Stimulated activated effector memory CD8-positive, alpha-beta T cell treated with anti-CD3 and anti-CD28 coated beads, Interleukin-12 subunit alpha, Interleukin-12 subunit beta, amount 100 ng/mL, for 72 hours (primary cell): ENCODE data around the gene SH3BP5.

ENCODE experiments used
- ATAC-seq: fragments of 150-1000 bp; cut with Tn5 transposase; 2 replicates; pipeline ENCODE4 v1.10.0; 2021
- DNase-seq, 2 donors: peaks; one replicate each; pipeline ENCODE4 v3.0.0; 2021 to 2022; ENCODE audit warnings: low spot score in 2 of 2
- H3K27ac Mint-ChIP-seq: one replicate; pipeline ENCODE4 v1.8.0; 2022; ENCODE audit warnings: mild to moderate bottlenecking, mixed read lengths
- H3K36me3 Mint-ChIP-seq: one replicate; pipeline ENCODE4 v1.8.0; 2022; ENCODE audit warnings: mild to moderate bottlenecking, mixed read lengths
- H3K4me1 Mint-ChIP-seq: one replicate; pipeline ENCODE4 v1.8.0; 2022; ENCODE audit warnings: mixed read lengths
- H3K4me3 Mint-ChIP-seq: one replicate; pipeline ENCODE4 v1.8.0; 2022; ENCODE audit warnings: mild to moderate bottlenecking, mixed read lengths
- H3K9me3 Mint-ChIP-seq: one replicate; pipeline ENCODE4 v1.8.0; 2022; ENCODE audit warnings: mixed read lengths

Gene SH3BP5

DNA sequence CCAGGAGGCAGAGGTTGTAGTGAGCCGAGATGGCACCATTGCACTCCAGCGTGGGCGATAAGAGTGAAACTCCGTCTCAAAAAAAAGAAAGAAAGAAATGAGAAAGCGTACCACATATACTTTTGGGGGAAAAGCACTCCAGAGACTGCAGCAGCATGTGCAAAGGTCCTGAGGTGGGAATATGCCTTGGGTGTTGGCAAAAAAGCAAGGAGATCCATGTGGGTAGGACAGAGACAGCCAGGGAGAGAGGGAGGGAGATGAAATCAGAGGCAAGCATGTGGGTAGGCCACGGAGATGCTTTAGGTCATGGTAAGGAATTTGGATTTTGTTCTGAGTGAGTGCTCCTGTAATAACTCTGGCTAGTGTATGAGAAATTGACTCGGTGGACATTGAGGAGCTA is 3.7 kb upstream of the SH3BP5 start:
- no peak overlapping the region for H3K27ac Mint-ChIP-seq
- H3K9me3 Mint-ChIP-seq, result no peaks in the 10 kb centered on the region
- H3K4me1 Mint-ChIP-seq, result peaks cover 19% of the 10 kb centered on the region
- ATAC-seq (no peak), DNase-seq (no peak)
- H3K4me3 Mint-ChIP-seq, result no peak overlapping the region
- no peaks in the 10 kb centered on the region for H3K36me3 Mint-ChIP-seq

DNA sequence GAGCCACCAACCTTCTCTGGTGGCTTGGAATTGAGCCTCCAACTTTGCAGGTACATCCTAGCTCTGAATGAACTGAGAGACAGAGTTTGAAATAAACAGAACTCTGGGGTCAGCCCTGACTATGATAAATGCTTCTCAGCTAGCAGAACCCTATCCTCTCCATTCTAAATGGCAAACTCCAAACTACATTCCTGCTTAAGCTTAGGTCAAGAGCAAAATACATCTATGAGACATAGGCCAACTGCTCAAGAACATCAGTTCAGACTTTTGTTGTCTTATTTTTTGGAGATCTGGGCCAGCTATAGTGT is 1.5 kb upstream of the SH3BP5 start:
- Mint-ChIP-seq H3K9me3 (no peaks in the 10 kb centered on the region), H3K4me3 (no peak overlapping the region), H3K4me1 (peaks cover 26% of the 10 kb centered on the region), H3K27ac (no peak overlapping the region), H3K36me3 (peaks cover 10% of the 10 kb centered on the region)
- ATAC-seq (no peak), DNase-seq (no peak)

DNA sequence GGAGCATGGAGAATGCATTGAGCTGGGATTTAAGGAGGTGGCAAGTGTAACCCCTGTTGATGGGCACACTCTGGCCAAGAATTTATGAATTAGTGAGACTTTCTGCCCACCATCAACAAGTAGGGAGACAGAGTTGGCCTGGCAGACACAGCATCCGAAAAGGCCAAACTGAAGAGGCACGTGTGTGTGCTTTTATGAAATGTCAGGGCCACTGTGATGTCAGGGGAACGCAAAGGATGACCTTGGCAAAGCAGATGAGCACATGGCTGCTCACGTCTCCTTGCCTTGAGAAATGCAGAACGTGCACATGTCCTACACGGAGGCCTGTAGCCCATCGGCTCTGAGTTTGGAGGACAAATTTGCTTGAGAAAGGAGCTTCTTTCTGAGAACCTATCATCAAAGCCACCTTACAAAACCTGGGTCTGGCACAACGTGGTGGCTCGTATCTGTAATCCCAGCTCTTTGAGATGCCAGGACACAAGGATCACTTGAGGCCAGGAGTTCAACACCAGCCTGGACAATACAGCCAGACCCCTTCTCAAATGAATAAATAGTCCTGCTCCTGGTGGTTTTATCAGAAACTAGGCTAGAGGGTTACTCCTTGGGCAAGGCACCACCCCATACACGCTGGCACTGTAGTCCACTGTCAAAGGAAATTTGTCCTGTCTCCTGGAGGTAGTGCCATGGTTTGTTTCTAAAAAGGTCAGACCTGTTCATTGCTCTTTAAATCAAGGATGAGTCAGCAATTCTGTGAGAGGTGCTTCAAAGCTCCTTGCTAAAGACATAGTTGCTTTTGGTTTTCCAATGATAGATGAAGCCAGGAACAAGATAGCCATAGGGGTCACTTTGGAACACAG is 941 bp upstream of the SH3BP5 start:
- ATAC-seq, result no peak
- no peaks in the 10 kb centered on the region for H3K9me3 Mint-ChIP-seq
- no peak for DNase-seq
- peak overlapping the region; percentile 91 for H3K27ac Mint-ChIP-seq
- H3K4me1 Mint-ChIP-seq, result peaks cover 32% of the 10 kb centered on the region
- peak overlapping the region; percentile 91 for H3K4me3 Mint-ChIP-seq
- H3K36me3 Mint-ChIP-seq, result peaks cover 15% of the 10 kb centered on the region

GRCh38 chr3:15331606-15332404 is 581 bp downstream of the SH3BP5 start:
- no peaks in the 10 kb centered on the region for H3K9me3 Mint-ChIP-seq
- peaks cover 28% of the 10 kb centered on the region for H3K36me3 Mint-ChIP-seq
- peak overlapping the region; percentile 91 for H3K27ac Mint-ChIP-seq
- ATAC-seq, result peak; percentile 73
- peak overlapping the region; percentile 91 for H3K4me3 Mint-ChIP-seq
- H3K4me1 Mint-ChIP-seq, result peaks cover 43% of the 10 kb centered on the region
- peak; percentile 37 to 85 for DNase-seq

GRCh38 chr3:15331072-15331605 is 1.2 kb downstream of the SH3BP5 start:
- peak overlapping the region; percentile 91 for H3K4me3 Mint-ChIP-seq
- no peaks in the 10 kb centered on the region for H3K9me3 Mint-ChIP-seq
- DNase-seq (no peak), ATAC-seq (no peak)
- H3K27ac Mint-ChIP-seq, result peak overlapping the region; percentile 42
- peaks cover 28% of the 10 kb centered on the region for H3K36me3 Mint-ChIP-seq
- H3K4me1 Mint-ChIP-seq, result peaks cover 49% of the 10 kb centered on the region

DNA sequence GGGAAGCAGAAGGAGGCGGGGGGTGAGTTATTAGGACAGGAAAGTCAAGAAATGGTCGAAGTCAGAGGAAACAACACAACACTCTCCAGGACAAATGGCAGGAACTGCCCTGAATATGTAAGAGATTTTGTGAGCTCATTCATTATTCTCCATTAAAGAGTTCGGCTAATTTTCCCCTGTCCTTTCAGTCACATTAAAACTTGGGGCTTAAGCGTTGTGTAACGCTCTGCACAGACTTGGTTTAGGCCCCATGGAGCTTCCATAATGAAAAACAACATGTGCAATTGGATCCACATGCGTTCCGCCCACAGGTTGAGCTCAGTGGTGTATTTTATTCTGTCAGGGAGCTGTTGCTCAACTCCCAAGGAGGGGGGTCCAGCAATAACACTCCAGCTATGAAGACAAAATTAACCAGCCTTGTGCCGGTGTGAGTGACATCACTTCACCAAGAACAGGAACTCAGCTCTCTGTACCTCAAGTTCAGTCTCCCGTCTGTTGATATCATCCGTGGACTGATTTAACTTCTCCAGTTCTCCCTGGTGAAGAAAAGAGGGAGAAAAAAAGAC is 2.3 kb downstream of the SH3BP5 start:
- Mint-ChIP-seq H3K4me3 (peak overlapping the region; percentile 91), H3K4me1 (peaks cover 59% of the 10 kb centered on the region), H3K27ac (no peak overlapping the region), H3K36me3 (peaks cover 28% of the 10 kb centered on the region), H3K9me3 (no peaks in the 10 kb centered on the region)
- ATAC-seq, result no peak
- DNase-seq, result no peak

- Mint-ChIP-seq H3K36me3 (peaks cover 28% of the 10 kb centered on the region), H3K9me3 (no peaks in the 10 kb centered on the region), H3K27ac (no peak overlapping the region), H3K4me1 (peaks cover 62% of the 10 kb centered on the region), H3K4me3 (no peak overlapping the region)
- no peak for DNase-seq
- no peak for ATAC-seq
Observed at GRCh38 chr3:15329046-15330005, 3.1 kb downstream of the SH3BP5 start.

GRCh38 chr3:15327941-15328340 is 4.4 kb downstream of the SH3BP5 start:
- H3K9me3 Mint-ChIP-seq, result no peaks in the 10 kb centered on the region
- H3K27ac Mint-ChIP-seq, result peak overlapping the region; percentile 79
- H3K4me3 Mint-ChIP-seq, result peak overlapping the region; percentile 1
- H3K36me3 Mint-ChIP-seq, result peaks cover 28% of the 10 kb centered on the region
- ATAC-seq, result peak; percentile 43
- no peak for DNase-seq
- peaks cover 71% of the 10 kb centered on the region for H3K4me1 Mint-ChIP-seq

- Mint-ChIP-seq H3K4me3 (no peak overlapping the region), H3K9me3 (no peaks in the 10 kb centered on the region), H3K4me1 (peaks cover 67% of the 10 kb centered on the region), H3K27ac (no peak overlapping the region), H3K36me3 (peaks cover 31% of the 10 kb centered on the region)
- DNase-seq, result no peak
- no peak for ATAC-seq
Observed at GRCh38 chr3:15326673-15327072, 5.7 kb downstream of the SH3BP5 start.

- no peak for DNase-seq
Observed at GRCh38 chr3:15326037-15326436, 6.3 kb downstream of the SH3BP5 start.

GRCh38 chr3:15325228-15325627 is 7.2 kb downstream of the SH3BP5 start:
- Mint-ChIP-seq H3K36me3 (peaks cover 44% of the 10 kb centered on the region), H3K27ac (peak overlapping the region; percentile 21), H3K4me3 (no peak overlapping the region), H3K9me3 (no peaks in the 10 kb centered on the region), H3K4me1 (peaks cover 74% of the 10 kb centered on the region)
- ATAC-seq, result no peak
- DNase-seq, result no peak

More at GRCh38 chr3:15326037-15326436, 6.3 kb downstream of the SH3BP5 start:
- no peak for ATAC-seq
- no peak overlapping the region for H3K4me3 Mint-ChIP-seq
- no peaks in the 10 kb centered on the region for H3K9me3 Mint-ChIP-seq
- peaks cover 67% of the 10 kb centered on the region for H3K4me1 Mint-ChIP-seq
- H3K36me3 Mint-ChIP-seq, result peaks cover 37% of the 10 kb centered on the region
- peak overlapping the region; percentile 21 for H3K27ac Mint-ChIP-seq

- Mint-ChIP-seq H3K9me3 (no peaks in the 10 kb centered on the region), H3K27ac (peak overlapping the region; percentile 69), H3K4me3 (no peak overlapping the region), H3K4me1 (peaks cover 78% of the 10 kb centered on the region), H3K36me3 (peaks cover 38% of the 10 kb centered on the region)
- DNase-seq (no peak), ATAC-seq (no peak)
Observed at GRCh38 chr3:15324379-15324808, 8.0 kb downstream of the SH3BP5 start.

GRCh38 chr3:15323063-15323462 is 9.3 kb downstream of the SH3BP5 start:
- no peak overlapping the region for H3K4me3 Mint-ChIP-seq
- DNase-seq (no peak), ATAC-seq (no peak)
- peaks cover 26% of the 10 kb centered on the region for H3K36me3 Mint-ChIP-seq
- no peaks in the 10 kb centered on the region for H3K9me3 Mint-ChIP-seq
- H3K4me1 Mint-ChIP-seq, result peaks cover 70% of the 10 kb centered on the region
- H3K27ac Mint-ChIP-seq, result no peak overlapping the region

GRCh38 chr3:15321349-15321748 is 11.0 kb downstream of the SH3BP5 start:
- H3K27ac Mint-ChIP-seq, result no peak overlapping the region
- H3K4me3 Mint-ChIP-seq, result no peak overlapping the region
- no peak for ATAC-seq
- H3K4me1 Mint-ChIP-seq, result peaks cover 70% of the 10 kb centered on the region
- no peaks in the 10 kb centered on the region for H3K9me3 Mint-ChIP-seq
- H3K36me3 Mint-ChIP-seq, result peaks cover 16% of the 10 kb centered on the region
- no peak for DNase-seq
